ENCODE results near the gene PPARG. TPM values are rescaled to one million over a fixed set of nuclear protein-coding genes. Genes with fewer than 3 reads are reported as not detected.

PPARG gene
- total and polyA plus RNA-seq, 2 of the 13 experiments (the other 11 are each of a cell fraction or from before 2014, with no cell fraction given) = 13.9 to 58.3 TPM

- TF ChIP-seq AHDC1 (CRISPR knock-in tag; IDR thresholded peaks at IDR 0.05; ENCODE audit: borderline replicate concordance) (peak; percentile 60; the same call in 1 of the 2 replicates), CREB1 (IDR thresholded peaks at IDR 0.05) (no peak), CREB1 (CRISPR knock-in tag; IDR thresholded peaks at IDR 0.05) (0 out of 2 replicates have a peak, but pooled peaks have one; percentile 48), ARHGAP35 (CRISPR knock-in tag; IDR thresholded peaks at IDR 0.05; ENCODE audit: borderline replicate concordance) (no peak), HMGXB3 (CRISPR knock-in tag; IDR thresholded peaks at IDR 0.05; ENCODE audit: borderline replicate concordance) (peak; percentile 56; the same call in 1 of the 2 replicates), ATF4 (CRISPR knock-in tag; IDR thresholded peaks at IDR 0.05) (0 out of 4 replicates have a peak, but pooled peaks of 1 of the 2 experiments have one; percentile 31), ZSCAN22 (CRISPR knock-in tag; IDR thresholded peaks at IDR 0.05) (0 out of 2 replicates have a peak, but pooled peaks have one; percentile 11), ATM (IDR thresholded peaks at IDR 0.05; ENCODE audit: borderline replicate concordance) (no peak), ZNF280D (CRISPR knock-in tag; IDR thresholded peaks at IDR 0.05) (peak; percentile 70; the same call in 1 of the 2 replicates), TBL1XR1 (IDR thresholded peaks at IDR 0.05; ENCODE audit: borderline replicate concordance, low read length, partially characterized antibody) (no peak), ZFP36L1 (CRISPR knock-in tag; IDR thresholded peaks at IDR 0.05) (no peak), ZFP1 (CRISPR knock-in tag; IDR thresholded peaks at IDR 0.05) (no peak), KAT8 (CRISPR knock-in tag; IDR thresholded peaks at IDR 0.05) (peak; percentile 53; the same call in 1 of the 2 replicates)
Measured at GRCh38 chr3:12409684-12410596, 121.1 kb downstream of the PPARG start (continued).

All from HepG2 (cell line).